Head of caudate nucleus (tissue), 42 donors: ENCODE measurements around the gene USP28.
A peak's percentile ranks its signal among the peaks of the same experiment; 100 is the strongest.
"Not testable (repeated sequence)": the region's sequence is repeated elsewhere in the genome, so short reads cannot be mapped to it uniquely, and the experiment has no call there.

ENCODE experiments used
- DNase-seq, 42 donors: peaks; one replicate each; pipeline versions ENCODE4 v3.0.0 to v3.0.0-alpha.2; 2020 to 2021; ENCODE audit warnings: mixed read lengths in 7 of 42
- intact Hi-C: fragments of 100-400 bp; cut with DNase I; formaldehyde crosslinking; loops from one replicate; pipeline ENCODE4 v1.15.0; 2022

USP28 gene, protein sequence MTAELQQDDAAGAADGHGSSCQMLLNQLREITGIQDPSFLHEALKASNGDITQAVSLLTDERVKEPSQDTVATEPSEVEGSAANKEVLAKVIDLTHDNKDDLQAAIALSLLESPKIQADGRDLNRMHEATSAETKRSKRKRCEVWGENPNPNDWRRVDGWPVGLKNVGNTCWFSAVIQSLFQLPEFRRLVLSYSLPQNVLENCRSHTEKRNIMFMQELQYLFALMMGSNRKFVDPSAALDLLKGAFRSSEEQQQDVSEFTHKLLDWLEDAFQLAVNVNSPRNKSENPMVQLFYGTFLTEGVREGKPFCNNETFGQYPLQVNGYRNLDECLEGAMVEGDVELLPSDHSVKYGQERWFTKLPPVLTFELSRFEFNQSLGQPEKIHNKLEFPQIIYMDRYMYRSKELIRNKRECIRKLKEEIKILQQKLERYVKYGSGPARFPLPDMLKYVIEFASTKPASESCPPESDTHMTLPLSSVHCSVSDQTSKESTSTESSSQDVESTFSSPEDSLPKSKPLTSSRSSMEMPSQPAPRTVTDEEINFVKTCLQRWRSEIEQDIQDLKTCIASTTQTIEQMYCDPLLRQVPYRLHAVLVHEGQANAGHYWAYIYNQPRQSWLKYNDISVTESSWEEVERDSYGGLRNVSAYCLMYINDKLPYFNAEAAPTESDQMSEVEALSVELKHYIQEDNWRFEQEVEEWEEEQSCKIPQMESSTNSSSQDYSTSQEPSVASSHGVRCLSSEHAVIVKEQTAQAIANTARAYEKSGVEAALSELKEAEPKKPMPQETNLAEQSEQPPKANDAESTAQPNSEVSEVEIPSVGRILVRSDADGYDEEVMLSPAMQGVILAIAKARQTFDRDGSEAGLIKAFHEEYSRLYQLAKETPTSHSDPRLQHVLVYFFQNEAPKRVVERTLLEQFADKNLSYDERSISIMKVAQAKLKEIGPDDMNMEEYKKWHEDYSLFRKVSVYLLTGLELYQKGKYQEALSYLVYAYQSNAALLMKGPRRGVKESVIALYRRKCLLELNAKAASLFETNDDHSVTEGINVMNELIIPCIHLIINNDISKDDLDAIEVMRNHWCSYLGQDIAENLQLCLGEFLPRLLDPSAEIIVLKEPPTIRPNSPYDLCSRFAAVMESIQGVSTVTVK

DNA sequence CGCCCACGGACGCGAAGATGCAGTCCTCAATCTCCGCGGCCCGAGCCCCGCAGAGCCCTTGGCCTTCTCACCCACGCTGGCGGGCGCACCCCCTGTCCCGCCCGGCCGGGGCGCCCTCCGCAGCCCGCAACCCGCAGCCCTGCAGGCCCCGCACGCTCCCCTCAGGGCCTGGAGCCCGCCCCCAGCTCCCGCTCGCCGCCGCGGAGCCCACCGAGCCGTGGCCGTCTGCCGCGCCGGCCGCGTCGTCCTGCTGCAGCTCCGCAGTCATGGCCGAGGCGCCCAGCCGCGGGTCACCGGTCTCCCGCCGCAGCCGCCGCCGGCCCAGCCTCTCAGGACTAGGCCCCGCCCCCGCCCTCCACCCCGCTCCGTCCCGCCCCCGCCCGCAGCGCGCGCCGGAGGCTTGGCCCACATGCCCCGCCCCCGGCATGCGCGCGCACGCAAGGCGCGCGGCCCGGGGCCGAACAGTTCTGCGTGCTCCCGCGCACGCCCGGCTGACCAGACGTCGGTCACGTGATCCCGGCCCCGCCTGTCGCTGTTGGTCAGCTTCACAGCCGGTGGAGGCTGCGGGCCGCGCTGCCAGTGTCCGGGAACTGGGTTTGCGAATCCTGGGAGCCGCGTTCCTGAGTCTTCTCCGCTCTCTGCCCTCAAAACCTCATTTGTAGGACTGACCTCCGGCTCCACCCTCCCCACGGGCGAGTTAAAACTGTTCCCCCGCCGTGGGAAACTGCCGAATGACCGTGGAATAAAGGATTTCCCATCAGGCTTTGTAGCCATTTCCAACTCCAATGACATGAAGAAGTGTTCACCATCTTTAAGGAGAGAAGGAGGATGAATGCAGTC is at the start of gene USP28:
TSS of gene USP28 (minus strand) at position 339 of the 840 bp plus-strand sequence. CDS start at position 268, 71 bp downstream.
- DNase-seq = peak; percentile 92 to 99 (median 97)
- intact Hi-C loops = loop anchor here (10.0 kb wide), 1 partner anchor 289 kb away; no protein-coding TSS in a partner anchor

- DNase-seq = no peak
- intact Hi-C loops = no loop called here
Measured at GRCh38 chr11:113923572-113923971, 48.2 kb upstream of the USP28 start.

GRCh38 chr11:113911491-113911890 is 36.1 kb upstream of the USP28 start:
- intact Hi-C loops = not testable (repeated sequence)
- DNase-seq = peak in 1 of 42 donors; percentile 0

DNA sequence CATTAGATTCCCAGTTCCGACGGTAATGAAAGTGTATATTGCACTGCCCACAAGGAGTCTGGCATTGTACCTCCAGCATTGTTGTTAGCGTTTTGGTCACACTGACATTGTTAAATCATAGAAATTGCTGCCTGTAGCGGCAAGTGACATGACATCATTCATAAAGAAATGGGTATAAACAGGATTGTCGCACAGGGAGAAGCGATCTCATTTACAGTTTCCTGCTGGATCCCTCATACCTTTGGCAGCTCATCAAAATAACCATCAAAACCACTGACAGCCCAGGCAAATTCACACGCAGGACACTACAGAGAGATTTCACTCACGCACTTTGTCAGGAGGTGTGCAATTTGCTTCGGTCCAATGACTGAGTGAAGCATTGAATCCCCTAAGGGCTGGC is 32.7 kb upstream of the USP28 start:
- intact Hi-C loops = no loop called here
- no peak for DNase-seq

- no peak for DNase-seq
- intact Hi-C loops = no loop called here
Measured at GRCh38 chr11:113907681-113908080, 32.3 kb upstream of the USP28 start.

GRCh38 chr11:113907152-113907551 is 31.8 kb upstream of the USP28 start:
- DNase-seq = peak in 1 of 42 donors; percentile 32
- intact Hi-C loops = no loop called here

GRCh38 chr11:113906516-113906915 is 31.1 kb upstream of the USP28 start:
- intact Hi-C loops = no loop called here
- DNase-seq = peak in 2 of 42 donors; percentile 5

DNA sequence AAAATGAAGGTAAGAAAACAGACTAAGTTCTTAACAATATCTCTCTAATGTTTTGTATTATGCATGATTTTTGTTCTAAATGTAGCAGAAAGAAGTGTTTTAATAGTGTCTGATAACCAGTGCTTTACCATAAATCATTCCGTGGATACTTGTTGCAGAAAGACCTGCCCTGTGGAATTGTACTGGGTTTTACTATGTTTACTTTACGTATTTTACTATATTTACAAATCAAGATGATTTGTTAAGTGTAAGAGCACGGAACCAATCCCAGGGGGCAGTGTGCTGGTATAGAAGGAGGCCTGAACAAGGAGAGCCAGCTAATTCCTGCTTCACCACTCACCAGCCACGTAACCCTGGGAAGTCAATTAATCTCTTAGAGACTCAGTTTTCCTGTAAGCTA is 30.7 kb upstream of the USP28 start:
- DNase-seq = peak in 1 of 42 donors; percentile 22
- intact Hi-C loops = no loop called here

DNA sequence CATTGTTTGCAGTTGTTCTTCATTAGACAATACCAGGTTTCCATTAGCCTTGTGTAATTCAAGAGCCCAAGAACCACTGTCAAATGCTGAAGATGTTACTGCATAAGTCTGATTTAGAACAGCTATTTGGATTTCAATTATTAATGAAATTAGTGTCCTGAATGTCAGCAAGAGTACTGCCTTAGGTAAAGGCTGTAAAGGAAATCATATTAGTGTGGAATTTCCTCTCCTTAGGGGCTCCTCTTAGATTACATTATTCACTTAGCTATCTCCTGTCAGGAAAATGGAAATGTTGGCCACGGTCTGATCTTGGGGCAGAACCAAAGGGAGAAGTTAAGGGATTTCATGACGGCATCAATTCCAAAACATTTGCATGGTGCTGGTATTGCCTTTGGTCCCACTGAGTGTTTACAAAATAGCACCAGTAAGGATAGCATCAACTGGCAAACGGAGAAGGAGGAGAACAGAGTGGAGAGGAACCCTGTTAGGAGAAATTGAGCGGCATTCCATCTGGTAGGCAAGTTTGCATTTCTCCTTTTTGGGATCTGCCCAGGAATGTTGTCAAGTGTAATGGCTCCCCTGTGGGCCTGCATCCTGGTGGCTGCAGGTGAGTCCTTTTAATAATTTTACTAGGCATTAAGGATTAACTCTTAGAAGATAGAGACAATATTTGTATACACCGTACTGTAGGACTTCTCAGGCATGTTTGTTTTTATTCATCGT is 29.2 kb upstream of the USP28 start, which contains the start of gene HTR3B:
TSS of gene HTR3B (plus strand) at position 418 of the 723 bp plus-strand sequence. CDS start at position 556, 138 bp downstream.
- intact Hi-C loops = no loop called here
- no peak for DNase-seq

GRCh38 chr11:113901141-113901540 is 25.8 kb upstream of the USP28 start:
- peak in 1 of 42 donors; percentile 5 for DNase-seq
- intact Hi-C loops = no loop called here

GRCh38 chr11:113896156-113896879 is 20.9 kb upstream of the USP28 start:
- intact Hi-C loops = loop anchor here (5.0 kb wide), 1 partner anchor 366 kb away; no protein-coding TSS in a partner anchor
- DNase-seq = peak; percentile 15 to 80 (median 52)

- intact Hi-C loops = loop anchor here (5.0 kb wide), 1 partner anchor 367 kb away; no protein-coding TSS in a partner anchor
- DNase-seq = peak in 1 of 42 donors; percentile 32
Measured at GRCh38 chr11:113895367-113896155, 20.2 kb upstream of the USP28 start.

- intact Hi-C loops = no loop called here
- peak in 1 of 42 donors; percentile 4 for DNase-seq
Measured at GRCh38 chr11:113894421-113894996, 19.1 kb upstream of the USP28 start.

GRCh38 chr11:113888848-113889247 is 13.5 kb upstream of the USP28 start:
- no peak for DNase-seq
- intact Hi-C loops = no loop called here

- intact Hi-C loops = no loop called here
- DNase-seq = no peak
Measured at GRCh38 chr11:113885897-113886296, 10.5 kb upstream of the USP28 start.

- intact Hi-C loops = no loop called here
- peak in 29 of 42 donors; percentile 17 to 79 (median 43) for DNase-seq
Measured at GRCh38 chr11:113884361-113884836, 9.0 kb upstream of the USP28 start.
